ENCODE data around the gene CACNA1G.

Gene CACNA1G

GRCh38 chr17:50672831-50673551, 112.5 kb downstream of the CACNA1G start:
- no peak for DNase-seq (ENCODE audit: low spot score)

- DNase-seq (ENCODE audit: low spot score): no peak
Observed at GRCh38 chr17:50675190-50675589, 114.7 kb downstream of the CACNA1G start.

- DNase-seq (ENCODE audit: low spot score): no peak
Observed at GRCh38 chr17:50675627-50676026, 115.1 kb downstream of the CACNA1G start.

- DNase-seq (ENCODE audit: low spot score): no peak
Observed at GRCh38 chr17:50676065-50676975, 115.8 kb downstream of the CACNA1G start.

All from CD4-positive, alpha-beta T cell treated with Interleukin-15 for 4 hours (primary cell).